K562 (cell line): ENCODE data around the gene CCDC200. TPM values are rescaled to one million over a fixed set of nuclear protein-coding genes. Genes with fewer than 3 reads are reported as not detected.
"Not testable (repeated sequence)": the region's sequence is repeated elsewhere in the genome, so short reads cannot be mapped to it uniquely, and the experiment has no call there.

Experiments
- ATAC-seq: fragments of 200-7000 bp; cut with Tn5 transposase; 3 replicates; pipeline ENCODE4 v1.9.1; 2020; ENCODE audit warnings: moderate library complexity
- BruUV-seq: library from RNA; stranded (reverse); fragments of 400-500 nt; replicated peaks from 2 replicates; lab custom pipeline; 2021; lab: Mats Ljungman, UMichigan
- CTCF ChIA-PET: fragments of 300-600 bp; formaldehyde crosslinking; extraction: SDS; loops from one replicate; lab custom pipeline; 2021; ENCODE audit warnings: low intra/inter-chr PET ratio; lab: Yijun Ruan, JAX
- POLR2A ChIA-PET: fragments of 300-600, 350-650 bp; sonication (Branson Sonifier 250); formaldehyde crosslinking; extraction: SDS; loops from one replicate; lab custom pipeline; 2021; ENCODE audit warnings: antibody characterized with exemption, inconsistent platforms; lab: Yijun Ruan, JAX
- DNase-seq, 4 experiments: peaks; one replicate each; pipeline versions ENCODE4 v3.0.0 to v3.0.0-alpha.2; 2011 to 2018; ENCODE audit warnings: low spot score in 3 of 4, mixed read lengths in 3 of 4; ENCODE audit errors: extremely low read depth in 1 of 4
- FAIRE-seq: peaks from 2 replicates; lab custom pipeline; 2011; peaks lifted over from hg19 to GRCh38; lab: Jason Lieb, UNC
- H2AFZ ChIP-seq: 2 replicates; pipeline ENCODE4 v1.6.0; 2011; ENCODE audit warnings: low read depth, low read length, control low read depth, inconsistent platforms
- H3K27ac ChIP-seq: fragments of 200-600 bp; 3 replicates; pipeline ENCODE4 v1.8.0; 2011; ENCODE audit warnings: low read depth, mild to moderate bottlenecking, control low read depth, inconsistent platforms, low read length, moderate library complexity, mixed read lengths; ENCODE audit errors: extremely low read depth
- H3K27me3 ChIP-seq, 2 experiments: fragments of 300-600 bp in 1 of 2; 2 replicates in 1 of 2; 3 replicates in 1 of 2; pipeline versions ENCODE4 v1.6.0 to v1.8.0; 2011; ENCODE audit warnings: inconsistent platforms in 2 of 2, low read length in 2 of 2, mild to moderate bottlenecking in 1 of 2, mixed read lengths in 1 of 2, moderate library complexity in 1 of 2; ENCODE audit not compliant: control insufficient read depth in 2 of 2, insufficient read depth in 2 of 2
- H3K36me3 ChIP-seq: fragments of 300-600 bp; 3 replicates; pipeline ENCODE4 v1.8.0; 2011; ENCODE audit warnings: mild to moderate bottlenecking, low read length, inconsistent platforms; ENCODE audit not compliant: control insufficient read depth, insufficient read depth
- H3K4me1 ChIP-seq, 2 experiments: fragments of 200-600 bp in 1 of 2; replicated peaks in 1 of 2; 2 replicates in 1 of 2; 3 replicates in 1 of 2; pipeline versions ENCODE4 v1.5.1 to v1.8.0; 2011; ENCODE audit warnings: inconsistent platforms in 2 of 2, low read length in 2 of 2, mild to moderate bottlenecking in 1 of 2, mixed read lengths in 1 of 2, moderate library complexity in 1 of 2; ENCODE audit not compliant: control insufficient read depth in 2 of 2, insufficient read depth in 2 of 2
- H3K4me2 ChIP-seq: 2 replicates; pipeline ENCODE4 v1.6.1; 2011; ENCODE audit warnings: low read length, control low read depth, inconsistent platforms, mixed read lengths; ENCODE audit not compliant: insufficient read depth
- H3K4me3 ChIP-seq: fragments of 200-600 bp; sonication (generic), shearing (Covaris generic); 2 replicates; pipeline ENCODE4 v1.5.1; 2016; ENCODE audit warnings: control low read depth, inconsistent platforms
- H3K79me2 ChIP-seq: fragments of 200-600 bp; 3 replicates; pipeline ENCODE4 v1.8.0; 2011; ENCODE audit warnings: low read length, inconsistent platforms; ENCODE audit not compliant: control insufficient read depth, insufficient read depth
- H3K9ac ChIP-seq, 2 experiments: 2 replicates each; pipeline versions ENCODE4 v1.6.0 to v1.6.1; 2011; ENCODE audit warnings: low read depth in 2 of 2, low read length in 2 of 2, control low read depth in 1 of 2, inconsistent platforms in 1 of 2, mild to moderate bottlenecking in 1 of 2, mixed read lengths in 1 of 2; ENCODE audit not compliant: insufficient read depth in 1 of 2
- H3K9me1 ChIP-seq: one replicate; pipeline ENCODE4 v1.6.0; 2011; ENCODE audit warnings: inconsistent platforms, mild to moderate bottlenecking, low read length, moderate library complexity; ENCODE audit not compliant: control insufficient read depth, insufficient read depth
- H3K9me3 ChIP-seq: replicated peaks from 2 replicates; pipeline ENCODE4 v1.5.1; 2011; ENCODE audit warnings: low read depth, low read length, inconsistent platforms; ENCODE audit not compliant: control insufficient read depth, insufficient read depth
- H4K20me1 ChIP-seq: replicated peaks from 2 replicates; pipeline ENCODE4 v1.6.1; 2011; ENCODE audit warnings: low read length, inconsistent platforms, mixed read lengths; ENCODE audit not compliant: control insufficient read depth, insufficient read depth
- WGBS: fragments of 100-300 bp; shearing (Covaris generic); methylation state at CpG from one replicate; pipeline ENCODE4 v1.1.6; 2016; ENCODE audit warnings: low coverage, mixed read lengths; ENCODE audit not compliant: insufficient coverage; ENCODE audit errors: missing lambda C conversion rate; 5-methylcytosine and 5-hydroxymethylcytosine counted together
- in situ Hi-C: fragments of 300-500 bp; cut with MboI; formaldehyde crosslinking; loops from 4 replicates; pipeline ENCODE4 v1.15.0; 2018; ENCODE audit warnings: inconsistent platforms, mixed read lengths
- intact Hi-C: fragments of 100-400 bp; cut with micrococcal nuclease; formaldehyde crosslinking; loops from 2 replicates; pipeline ENCODE4 v1.14.2; 2022
- polyA plus RNA-seq, 8 experiments: library from polyadenylated mRNA; depleted of rRNA in 4 of 8; stranded (reverse) in 5 of 8; unstranded in 3 of 8; fragments of >200 nt; fragmentation: Nextera tagmentation in 2 of 8; fragmentation: Illumina TruSeq in 1 of 8; extraction: Ambion mirVana in 2 of 8; extraction: Trizol in 1 of 8; gene quantifications; 2 replicates each; pipeline versions ENCODE4 v1.2.1 to v1.2.3, GENCODE V29; 2011 to 2014; ENCODE audit warnings: inconsistent platforms in 1 of 8, missing spikeins in 1 of 8
- total RNA-seq, 7 experiments: library from RNA; depleted of rRNA in 6 of 7; stranded (reverse); fragments of >200 nt in 6 of 7; fragmentation: Illumina TruSeq in 2 of 7; extraction: Trizol in 2 of 7; gene quantifications; 2 replicates each; pipeline versions ENCODE4 v1.2.1 to v1.2.3, GENCODE V29; 2011 to 2021; ENCODE audit warnings: low replicate concordance in 1 of 7

The CCDC200 gene
- total and polyA plus RNA-seq, 9 of the 15 experiments (the other 6 are each of a cell fraction or from before 2014, with no cell fraction given), result 0.14 TPM; not detected in 8

GRCh38 chr17:43270552-43271504 lies 42.4 kb upstream of the CCDC200 start:
- FAIRE-seq, H3K9me3 ChIP-seq, H3K36me3 ChIP-seq, BruUV-seq, POLR2A ChIA-PET, H3K27ac ChIP-seq, H3K9me1 ChIP-seq, H3K79me2 ChIP-seq, H3K27me3 ChIP-seq, in situ Hi-C loops, CTCF ChIA-PET, intact Hi-C loops, H3K4me1 ChIP-seq, H3K4me3 ChIP-seq, H2AFZ ChIP-seq, H4K20me1 ChIP-seq, H3K4me2 ChIP-seq, DNase-seq, H3K9ac ChIP-seq: not testable (repeated sequence)
- WGBS, result no CpG with 5 or more reads among the region's 43 CpGs
- peak; percentile 60 for ATAC-seq

- intact Hi-C loops, POLR2A ChIA-PET, DNase-seq, H3K4me3 ChIP-seq, H3K9ac ChIP-seq, H3K9me1 ChIP-seq, H3K9me3 ChIP-seq, H2AFZ ChIP-seq, H4K20me1 ChIP-seq, ATAC-seq, H3K4me1 ChIP-seq, in situ Hi-C loops, BruUV-seq, H3K36me3 ChIP-seq, FAIRE-seq, H3K27me3 ChIP-seq, CTCF ChIA-PET, H3K4me2 ChIP-seq, H3K79me2 ChIP-seq, H3K27ac ChIP-seq: not testable (repeated sequence)
- WGBS, result 59% methylated on average over 11 of the region's 23 CpGs
Observed at GRCh38 chr17:43246456-43246855, 18.0 kb upstream of the CCDC200 start.

GRCh38 chr17:43240596-43241352 lies 12.4 kb upstream of the CCDC200 start:
- DNase-seq, FAIRE-seq, H3K27me3 ChIP-seq, H3K36me3 ChIP-seq, H3K4me1 ChIP-seq, H2AFZ ChIP-seq, intact Hi-C loops, H3K27ac ChIP-seq, H3K9ac ChIP-seq, CTCF ChIA-PET, H4K20me1 ChIP-seq, H3K4me3 ChIP-seq, H3K79me2 ChIP-seq, H3K9me1 ChIP-seq, POLR2A ChIA-PET, BruUV-seq, in situ Hi-C loops, H3K9me3 ChIP-seq, H3K4me2 ChIP-seq: not testable (repeated sequence)
- no CpG with 5 or more reads among the region's 34 CpGs for WGBS
- peak; percentile 66 for ATAC-seq
